Esophagus squamous epithelium (tissue), 4 donors: ENCODE measurements around the gene OLFML3.

Source experiments
- CTCF ChIP-seq, 6 experiments: fragments of 450-650 bp in 4 of 6; fragments of 200-600 bp in 2 of 6; sonication (generic) in 2 of 6; IDR thresholded peaks; one replicate each; pipeline ENCODE4 v1.5.1; 2016 to 2019; ENCODE audit warnings: antibody characterized with exemption in 6 of 6, mild to moderate bottlenecking in 4 of 6, moderate library complexity in 4 of 6
- POLR2A ChIP-seq, 4 donors: fragments of 450-650 bp; IDR thresholded peaks; one replicate each; pipeline ENCODE4 v1.6.1; 2017; ENCODE audit warnings: antibody characterized with exemption in 4 of 4, mild to moderate bottlenecking in 4 of 4, moderate library complexity in 3 of 4

- no peak for TF ChIP-seq CTCF (IDR thresholded peaks at IDR 0.05)
- no peak for TF ChIP-seq POLR2A (IDR thresholded peaks at IDR 0.05)
These were observed 45.3 kb upstream of the OLFML3 start for GRCh38 chr1:113934006-113934405.
